Glutamatergic neuron (in vitro differentiated cells): ENCODE measurements around the gene PRKG1. TPM values are rescaled to one million over a fixed set of nuclear protein-coding genes. Genes with fewer than 3 reads are reported as not detected.

Experiments used
- DNase-seq: peaks from one replicate; pipeline ENCODE4 v3.0.0; 2022
- H3K27ac Mint-ChIP-seq: one replicate; pipeline ENCODE4 v1.8.0; 2020; ENCODE audit warnings: mild to moderate bottlenecking, mixed read lengths, inconsistent platforms; ENCODE audit not compliant: unreplicated experiment
- H3K27me3 Mint-ChIP-seq: one replicate; pipeline ENCODE4 v1.8.0; 2020; ENCODE audit warnings: mild to moderate bottlenecking, moderate library complexity, mixed read lengths, inconsistent platforms; ENCODE audit not compliant: unreplicated experiment
- H3K36me3 Mint-ChIP-seq: one replicate; pipeline ENCODE4 v1.8.0; 2020; ENCODE audit warnings: mild to moderate bottlenecking, mixed read lengths, inconsistent platforms; ENCODE audit not compliant: unreplicated experiment
- H3K4me1 Mint-ChIP-seq: one replicate; pipeline ENCODE4 v1.8.0; 2020; ENCODE audit warnings: mild to moderate bottlenecking, low read depth, mixed read lengths, inconsistent platforms; ENCODE audit not compliant: unreplicated experiment
- H3K4me3 Mint-ChIP-seq: one replicate; pipeline ENCODE4 v1.8.0; 2020; ENCODE audit warnings: mild to moderate bottlenecking, mixed read lengths, inconsistent platforms; ENCODE audit not compliant: unreplicated experiment
- H3K9me3 Mint-ChIP-seq: one replicate; pipeline ENCODE4 v1.8.0; 2020; ENCODE audit warnings: mild to moderate bottlenecking, moderate library complexity, mixed read lengths, inconsistent platforms; ENCODE audit not compliant: unreplicated experiment
- total RNA-seq: library from RNA; stranded (reverse); fragmentation: NEBNext Ultra II Directional; extraction: Animal tissue kit (Norgen Biotek cat#: 25700); gene quantifications from one replicate; pipeline ENCODE4 v1.2.1, GENCODE V29; 2021; ENCODE audit not compliant: unreplicated experiment
- TF ChIP-seq, protein P1 (sequence below): fragments of 200-600 bp; sonication (generic); IDR thresholded peaks from one replicate; pipeline ENCODE4 v1.5.0; 2021; ENCODE audit not compliant: partially characterized antibody, unreplicated experiment

Gene PRKG1
- total RNA-seq, 1 donor from 2014 or later: 52.7 TPM

DNA sequence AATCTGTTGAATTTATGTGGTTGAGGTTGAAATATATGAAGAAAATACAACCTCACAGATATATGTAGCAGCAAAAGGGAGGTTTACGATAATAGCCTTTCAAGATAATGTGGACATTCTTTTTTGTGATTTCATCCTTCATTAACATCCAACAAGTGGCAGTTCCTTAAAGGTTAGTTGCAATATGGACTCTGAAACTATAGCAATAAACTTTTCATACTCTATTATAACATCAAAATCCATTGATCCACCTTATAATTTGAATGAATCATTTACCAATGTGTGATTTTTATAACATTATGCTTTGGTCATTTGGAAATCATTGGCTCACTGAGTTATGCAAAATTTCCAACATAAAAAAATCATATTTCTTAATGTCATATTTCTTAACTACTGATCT lies 825.9 kb downstream of the PRKG1 start:
- TF ChIP-seq, protein P1, sequence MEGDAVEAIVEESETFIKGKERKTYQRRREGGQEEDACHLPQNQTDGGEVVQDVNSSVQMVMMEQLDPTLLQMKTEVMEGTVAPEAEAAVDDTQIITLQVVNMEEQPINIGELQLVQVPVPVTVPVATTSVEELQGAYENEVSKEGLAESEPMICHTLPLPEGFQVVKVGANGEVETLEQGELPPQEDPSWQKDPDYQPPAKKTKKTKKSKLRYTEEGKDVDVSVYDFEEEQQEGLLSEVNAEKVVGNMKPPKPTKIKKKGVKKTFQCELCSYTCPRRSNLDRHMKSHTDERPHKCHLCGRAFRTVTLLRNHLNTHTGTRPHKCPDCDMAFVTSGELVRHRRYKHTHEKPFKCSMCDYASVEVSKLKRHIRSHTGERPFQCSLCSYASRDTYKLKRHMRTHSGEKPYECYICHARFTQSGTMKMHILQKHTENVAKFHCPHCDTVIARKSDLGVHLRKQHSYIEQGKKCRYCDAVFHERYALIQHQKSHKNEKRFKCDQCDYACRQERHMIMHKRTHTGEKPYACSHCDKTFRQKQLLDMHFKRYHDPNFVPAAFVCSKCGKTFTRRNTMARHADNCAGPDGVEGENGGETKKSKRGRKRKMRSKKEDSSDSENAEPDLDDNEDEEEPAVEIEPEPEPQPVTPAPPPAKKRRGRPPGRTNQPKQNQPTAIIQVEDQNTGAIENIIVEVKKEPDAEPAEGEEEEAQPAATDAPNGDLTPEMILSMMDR: no peak
- no peak overlapping the region for H3K4me3 Mint-ChIP-seq

DNA sequence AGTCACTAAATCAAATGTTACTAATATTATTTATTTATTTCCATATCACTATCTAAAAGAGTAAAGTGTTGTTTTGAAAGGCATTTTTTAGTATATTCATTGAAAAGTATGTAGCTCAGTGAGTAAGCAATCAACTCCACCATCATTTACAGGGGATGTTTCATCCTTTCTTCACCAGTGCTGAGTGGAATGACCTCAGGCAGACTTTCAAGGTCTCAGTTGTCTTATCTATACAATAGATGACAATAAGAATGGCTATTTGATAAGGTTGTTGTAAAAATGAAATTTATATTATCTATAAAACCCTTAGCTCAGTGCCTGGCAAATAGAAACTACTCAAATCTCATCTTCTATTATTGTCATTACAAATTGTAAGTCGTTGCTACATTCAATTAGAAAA lies 829.4 kb downstream of the PRKG1 start:
- Mint-ChIP-seq H3K4me3 (no peak overlapping the region), H3K9me3 (peaks cover 4% of the 10 kb centered on the region), H3K27ac (no peak overlapping the region), H3K27me3 (no peaks in the 10 kb centered on the region), H3K4me1 (peaks cover 18% of the 10 kb centered on the region), H3K36me3 (no peaks in the 10 kb centered on the region)
- TF ChIP-seq, protein P1: no peak
- DNase-seq: no peak

More for the DNA sequence above, 825.9 kb downstream of the PRKG1 start:
- Mint-ChIP-seq H3K9me3 (peaks cover 4% of the 10 kb centered on the region), H3K27ac (no peak overlapping the region), H3K36me3 (no peaks in the 10 kb centered on the region), H3K4me1 (peaks cover 7% of the 10 kb centered on the region), H3K27me3 (no peaks in the 10 kb centered on the region)
- DNase-seq: no peak

- Mint-ChIP-seq H3K4me3 (no peak overlapping the region), H3K36me3 (no peaks in the 10 kb centered on the region), H3K9me3 (peaks cover 5% of the 10 kb centered on the region), H3K4me1 (peaks cover 27% of the 10 kb centered on the region), H3K27me3 (no peaks in the 10 kb centered on the region), H3K27ac (peak overlapping the region; percentile 56)
- DNase-seq: no peak
- TF ChIP-seq, protein P1: no peak
These were observed 830.7 kb downstream of the PRKG1 start for GRCh38 chr10:51905032-51905431.

GRCh38 chr10:51907361-51907760 lies 833.1 kb downstream of the PRKG1 start:
- Mint-ChIP-seq H3K27ac (no peak overlapping the region), H3K9me3 (peaks cover 10% of the 10 kb centered on the region), H3K27me3 (no peaks in the 10 kb centered on the region), H3K4me1 (peaks cover 50% of the 10 kb centered on the region), H3K4me3 (no peak overlapping the region), H3K36me3 (no peaks in the 10 kb centered on the region)
- DNase-seq: no peak
- TF ChIP-seq, protein P1: no peak

DNA sequence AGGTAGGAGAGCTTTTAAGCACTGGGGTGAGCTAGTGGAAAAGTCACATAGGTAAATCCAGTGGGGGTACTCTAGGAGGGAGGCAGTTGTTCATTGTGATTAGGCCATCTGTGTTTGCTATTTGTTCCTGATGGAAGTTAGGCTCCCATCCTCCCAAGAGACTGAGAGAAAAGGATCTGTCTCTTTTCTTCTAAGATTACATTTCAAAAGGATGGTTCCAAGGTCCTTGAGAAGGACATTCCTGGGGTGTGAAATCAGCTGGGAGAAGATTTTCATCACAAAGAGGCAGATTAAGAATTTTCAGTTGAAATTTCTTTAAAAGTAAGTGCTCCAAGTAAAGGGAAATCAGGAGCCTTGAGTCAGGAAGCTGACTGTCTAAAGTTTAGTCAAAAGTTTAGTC lies 835.9 kb downstream of the PRKG1 start:
- TF ChIP-seq, protein P1: no peak
- H3K36me3 Mint-ChIP-seq: no peaks in the 10 kb centered on the region
- H3K27me3 Mint-ChIP-seq: no peaks in the 10 kb centered on the region
- H3K9me3 Mint-ChIP-seq: peaks cover 6% of the 10 kb centered on the region
- peaks cover 46% of the 10 kb centered on the region for H3K4me1 Mint-ChIP-seq
- peak overlapping the region; percentile 16 for H3K27ac Mint-ChIP-seq
- DNase-seq: no peak
- no peak overlapping the region for H3K4me3 Mint-ChIP-seq
